Measurements from ENCODE around the gene STK10.

DNA sequence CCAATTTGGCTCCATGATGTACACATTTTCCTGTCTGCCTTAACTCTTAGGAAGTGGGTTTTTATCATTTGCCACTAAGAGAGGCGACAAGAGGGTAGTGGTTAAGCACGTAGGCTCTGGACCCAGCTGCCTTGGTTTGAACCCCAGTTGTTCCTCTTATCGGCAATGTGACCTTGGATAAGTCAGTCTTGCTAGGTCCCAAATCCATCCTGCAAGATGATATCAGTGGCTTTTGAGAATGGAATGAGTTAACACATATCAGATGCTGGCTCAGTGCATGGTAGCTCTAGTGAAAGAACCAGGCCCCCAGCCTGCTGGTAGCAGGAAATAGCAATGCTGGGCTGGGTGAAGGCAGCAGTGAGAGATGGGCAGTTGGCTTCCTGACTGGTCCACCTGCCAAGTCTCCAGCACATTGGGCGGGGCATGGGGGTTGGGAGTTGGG, 72.5 kb downstream of the STK10 start:
- TF ChIP-seq, protein P1, sequence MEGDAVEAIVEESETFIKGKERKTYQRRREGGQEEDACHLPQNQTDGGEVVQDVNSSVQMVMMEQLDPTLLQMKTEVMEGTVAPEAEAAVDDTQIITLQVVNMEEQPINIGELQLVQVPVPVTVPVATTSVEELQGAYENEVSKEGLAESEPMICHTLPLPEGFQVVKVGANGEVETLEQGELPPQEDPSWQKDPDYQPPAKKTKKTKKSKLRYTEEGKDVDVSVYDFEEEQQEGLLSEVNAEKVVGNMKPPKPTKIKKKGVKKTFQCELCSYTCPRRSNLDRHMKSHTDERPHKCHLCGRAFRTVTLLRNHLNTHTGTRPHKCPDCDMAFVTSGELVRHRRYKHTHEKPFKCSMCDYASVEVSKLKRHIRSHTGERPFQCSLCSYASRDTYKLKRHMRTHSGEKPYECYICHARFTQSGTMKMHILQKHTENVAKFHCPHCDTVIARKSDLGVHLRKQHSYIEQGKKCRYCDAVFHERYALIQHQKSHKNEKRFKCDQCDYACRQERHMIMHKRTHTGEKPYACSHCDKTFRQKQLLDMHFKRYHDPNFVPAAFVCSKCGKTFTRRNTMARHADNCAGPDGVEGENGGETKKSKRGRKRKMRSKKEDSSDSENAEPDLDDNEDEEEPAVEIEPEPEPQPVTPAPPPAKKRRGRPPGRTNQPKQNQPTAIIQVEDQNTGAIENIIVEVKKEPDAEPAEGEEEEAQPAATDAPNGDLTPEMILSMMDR (IDR thresholded peaks at IDR 0.05; ENCODE audit: low read length) = no peak
- no peak for TF ChIP-seq EZH2 (IDR thresholded peaks at IDR 0.05; ENCODE audit: borderline replicate concordance, low read length)
